Vagina (tissue), 2 donors: ENCODE results near the gene ANKRD53.

Source experiments
- POLR2A ChIP-seq, 2 donors: fragments of 450-650 bp; IDR thresholded peaks; one replicate each; pipeline ENCODE4 v1.6.1; 2017; ENCODE audit warnings: antibody characterized with exemption in 2 of 2, mild to moderate bottlenecking in 2 of 2, moderate library complexity in 2 of 2
- TF ChIP-seq, protein P1 (sequence below), 3 experiments: fragments of 450-650 bp in 2 of 3; fragments of 200-600 bp in 1 of 3; sonication (generic) in 1 of 3; IDR thresholded peaks; one replicate each; pipeline ENCODE4 v1.5.1; 2017 to 2019; ENCODE audit warnings: antibody characterized with exemption in 3 of 3, mild to moderate bottlenecking in 2 of 3, moderate library complexity in 2 of 3

- TF ChIP-seq, protein P1, sequence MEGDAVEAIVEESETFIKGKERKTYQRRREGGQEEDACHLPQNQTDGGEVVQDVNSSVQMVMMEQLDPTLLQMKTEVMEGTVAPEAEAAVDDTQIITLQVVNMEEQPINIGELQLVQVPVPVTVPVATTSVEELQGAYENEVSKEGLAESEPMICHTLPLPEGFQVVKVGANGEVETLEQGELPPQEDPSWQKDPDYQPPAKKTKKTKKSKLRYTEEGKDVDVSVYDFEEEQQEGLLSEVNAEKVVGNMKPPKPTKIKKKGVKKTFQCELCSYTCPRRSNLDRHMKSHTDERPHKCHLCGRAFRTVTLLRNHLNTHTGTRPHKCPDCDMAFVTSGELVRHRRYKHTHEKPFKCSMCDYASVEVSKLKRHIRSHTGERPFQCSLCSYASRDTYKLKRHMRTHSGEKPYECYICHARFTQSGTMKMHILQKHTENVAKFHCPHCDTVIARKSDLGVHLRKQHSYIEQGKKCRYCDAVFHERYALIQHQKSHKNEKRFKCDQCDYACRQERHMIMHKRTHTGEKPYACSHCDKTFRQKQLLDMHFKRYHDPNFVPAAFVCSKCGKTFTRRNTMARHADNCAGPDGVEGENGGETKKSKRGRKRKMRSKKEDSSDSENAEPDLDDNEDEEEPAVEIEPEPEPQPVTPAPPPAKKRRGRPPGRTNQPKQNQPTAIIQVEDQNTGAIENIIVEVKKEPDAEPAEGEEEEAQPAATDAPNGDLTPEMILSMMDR (IDR thresholded peaks at IDR 0.05): no peak
- no peak for TF ChIP-seq POLR2A (IDR thresholded peaks at IDR 0.05)
Observed at GRCh38 chr2:70978341-70979179, at the start of gene ANKRD53.
